Testis (tissue), 3 donors: Measurements from ENCODE around the gene CEBPG. TPM values are rescaled to one million over a fixed set of nuclear protein-coding genes. Genes with fewer than 3 reads are reported as not detected.

Experiments
- DNase-seq: peaks from one replicate; pipeline ENCODE4 v3.0.0-alpha.2; 2019
- H3K27ac ChIP-seq, 2 donors: fragments of 200-600 bp; sonication (generic); one replicate each; pipeline ENCODE4 v1.5.1; 2019
- H3K27me3 ChIP-seq: fragments of 200-600 bp; sonication (generic); one replicate; pipeline ENCODE4 v1.5.1; 2019
- H3K36me3 ChIP-seq: fragments of 200-600 bp; sonication (generic); one replicate; pipeline ENCODE4 v1.5.1; 2017; ENCODE audit warnings: low read depth; ENCODE audit errors: missing control alignments
- H3K4me1 ChIP-seq: fragments of 200-600 bp; sonication (generic); one replicate; pipeline ENCODE4 v1.5.1; 2019
- H3K4me3 ChIP-seq, 2 donors: fragments of 200-600 bp; sonication (generic); one replicate each; pipeline ENCODE4 v1.5.1; 2017 to 2019
- H3K9me3 ChIP-seq: fragments of 200-600 bp; sonication (generic); one replicate; pipeline ENCODE4 v1.5.1; 2017
- CTCF ChIP-seq, 3 experiments: fragments of 450-650 bp in 2 of 3; fragments of 200-600 bp in 1 of 3; sonication (generic) in 1 of 3; IDR thresholded peaks; one replicate each; pipeline ENCODE4 v1.5.1; 2016 to 2019; ENCODE audit warnings: antibody characterized with exemption in 3 of 3, mild to moderate bottlenecking in 2 of 3, moderate library complexity in 1 of 3
- POLR2A ChIP-seq: fragments of 450-650 bp; IDR thresholded peaks from one replicate; pipeline ENCODE4 v1.6.1; 2017; ENCODE audit warnings: antibody characterized with exemption, mild to moderate bottlenecking, moderate library complexity
- WGBS, 2 donors: methylation state at CpG; one replicate each; pipeline ENCODE4 v1.1.5; 2018; 5-methylcytosine and 5-hydroxymethylcytosine counted together
- intact Hi-C: fragments of 100-400 bp; cut with DNase I; formaldehyde crosslinking; loops from one replicate; pipeline ENCODE4 v1.15.1; 2023; ENCODE audit warnings: low total_unique reads
- polyA plus RNA-seq: library from polyadenylated mRNA; stranded (reverse); fragments of 350-450 nt; fragmentation: Illumina TruSeq; extraction: RNeasy Lipid Tissue Mini Kit (QIAGEN cat#74804); gene quantifications from one replicate; pipeline ENCODE4 v1.2.3, GENCODE V29; 2014; ENCODE audit warnings: low read depth, low replicate concordance; ENCODE audit not compliant: insufficient read depth
- total RNA-seq, 2 donors: library from RNA; depleted of rRNA; stranded (reverse); fragments of >200 nt; gene quantifications; one replicate each; pipeline ENCODE4 v1.2.3, GENCODE V29; 2016

CEBPG gene
- total and polyA plus RNA-seq, 3 donors from 2014 or later = 20.8 to 24.3 (median 20.9) TPM

GRCh38 chr19:33405254-33405552 is 31.7 kb downstream of the CEBPG start:
- Histone ChIP-seq H3K27ac (no peak overlapping the region), H3K27me3 (no peaks in the 10 kb centered on the region), H3K36me3 (no peaks in the 10 kb centered on the region), H3K4me3 (no peak overlapping the region), H3K9me3 (no peaks in the 10 kb centered on the region), H3K4me1 (no peaks in the 10 kb centered on the region)
- 80 to 84% methylated on average over 8 of the region's 8 CpGs for WGBS, 2 donors
- no peak for DNase-seq
- intact Hi-C loops = loop anchor here (5.0 kb wide), 1 partner anchor 168 kb away; no protein-coding TSS in a partner anchor
- TF ChIP-seq POLR2A (no peak), CTCF (IDR thresholded peaks at IDR 0.05) (no peak)

DNA sequence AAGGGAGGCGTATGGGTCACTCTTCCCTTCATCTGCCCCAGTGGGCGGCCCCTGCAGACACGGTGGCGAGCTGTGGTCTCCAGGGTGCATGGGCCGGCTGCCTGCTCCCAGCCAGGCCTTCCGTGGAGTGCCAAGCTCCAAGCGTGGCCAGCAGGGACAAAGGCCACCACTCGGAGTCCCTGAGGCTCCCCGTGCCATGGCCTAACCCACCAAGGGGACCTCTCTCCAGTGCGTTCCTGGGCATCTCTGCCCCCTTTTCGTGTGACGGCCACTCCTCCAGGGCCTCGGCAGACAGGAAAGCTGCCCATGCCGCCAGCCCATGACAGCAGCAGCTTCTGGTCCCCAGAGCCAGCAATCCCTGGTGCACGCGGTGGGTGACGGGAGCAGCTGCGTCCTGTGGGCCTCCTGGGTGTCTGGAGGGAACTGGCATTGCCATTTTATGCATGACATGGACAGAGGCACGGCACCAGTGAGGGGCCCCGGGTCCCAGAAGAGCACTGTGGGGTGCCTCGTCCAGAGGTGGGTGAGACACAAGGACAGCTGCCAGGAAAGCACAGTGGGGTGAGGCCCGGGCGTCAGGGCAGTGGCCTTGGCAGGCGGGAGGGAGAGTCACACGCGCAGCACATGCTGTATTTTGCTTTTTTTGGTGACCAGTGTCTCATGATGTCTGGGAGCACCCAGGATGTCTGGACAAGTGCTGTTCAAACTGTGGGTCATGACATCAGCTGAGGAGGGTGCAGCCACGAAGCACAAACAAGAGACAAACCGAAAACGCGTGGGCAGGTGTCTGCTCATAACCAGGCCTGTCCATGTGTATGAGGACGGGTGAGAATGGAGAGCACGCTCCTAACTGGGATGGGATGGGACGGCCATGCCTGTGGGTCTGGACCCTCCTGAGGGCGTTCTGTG is 32.3 kb downstream of the CEBPG start:
- TF ChIP-seq CTCF (IDR thresholded peaks at IDR 0.05) (no peak), POLR2A (no peak)
- intact Hi-C loops = loop anchor here (5.0 kb wide), 1 partner anchor 169 kb away; no protein-coding TSS in a partner anchor
- DNase-seq = no peak
- H3K9me3 ChIP-seq = no peaks in the 10 kb centered on the region
- no peaks in the 10 kb centered on the region for H3K27me3 ChIP-seq
- no peak overlapping the region for H3K27ac ChIP-seq
- H3K4me1 ChIP-seq = no peaks in the 10 kb centered on the region
- WGBS, 2 donors = 84 to 88% methylated on average over 26 to 33 of the region's 34 CpGs
- no peaks in the 10 kb centered on the region for H3K36me3 ChIP-seq
- no peak overlapping the region for H3K4me3 ChIP-seq

DNA sequence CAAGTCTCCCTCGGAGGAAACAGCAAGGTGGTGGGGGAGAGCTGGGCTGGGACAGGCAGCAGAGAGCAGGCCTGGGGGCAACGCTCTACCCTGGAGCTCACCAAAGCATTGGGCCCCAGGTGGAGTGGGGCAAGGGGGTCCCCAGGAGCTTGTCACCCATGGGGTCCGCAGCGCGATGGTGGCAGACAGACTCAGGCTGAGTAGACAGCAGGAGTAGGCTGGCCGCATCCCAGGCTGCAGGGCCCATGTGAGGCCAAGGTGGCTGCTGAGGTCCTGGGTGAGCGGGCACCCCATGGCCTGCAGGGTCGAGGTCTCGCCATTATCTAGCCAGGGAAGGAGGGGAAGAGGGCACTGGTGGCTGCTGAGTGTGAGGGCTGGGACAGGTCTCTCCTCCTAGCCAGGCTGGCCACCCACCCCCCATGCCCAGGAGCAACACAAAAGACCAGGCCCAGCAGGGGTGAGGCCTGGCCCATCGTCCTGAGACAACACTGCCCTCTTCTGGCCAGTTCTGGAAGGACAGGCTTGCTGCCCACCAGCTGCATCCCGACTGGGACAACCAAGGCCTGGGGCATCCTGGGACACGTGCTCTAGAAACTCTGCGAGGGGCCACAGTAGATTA is 33.1 kb downstream of the CEBPG start:
- TF ChIP-seq CTCF (IDR thresholded peaks at IDR 0.05) (peak; percentile 87 to 93 (median 92)), POLR2A (no peak)
- H3K36me3 ChIP-seq = no peaks in the 10 kb centered on the region
- DNase-seq = peak; percentile 79
- no peaks in the 10 kb centered on the region for H3K4me1 ChIP-seq
- H3K27ac ChIP-seq = no peak overlapping the region
- intact Hi-C loops = loop anchor here (5.0 kb wide), 1 partner anchor 169 kb away; no protein-coding TSS in a partner anchor
- H3K4me3 ChIP-seq = no peak overlapping the region
- H3K9me3 ChIP-seq = no peaks in the 10 kb centered on the region
- H3K27me3 ChIP-seq = no peaks in the 10 kb centered on the region
- WGBS, 2 donors = 65 to 86% methylated on average over 6 to 13 of the region's 13 CpGs

GRCh38 chr19:33407140-33407551 is 33.6 kb downstream of the CEBPG start:
- WGBS, 2 donors = 40 to 57% methylated on average over 1 to 9 of the region's 9 CpGs

More at GRCh38 chr19:33407140-33407551, 33.6 kb downstream of the CEBPG start:
- Histone ChIP-seq H3K36me3 (no peaks in the 10 kb centered on the region), H3K4me1 (no peaks in the 10 kb centered on the region), H3K4me3 (no peak overlapping the region), H3K27ac (no peak overlapping the region), H3K9me3 (no peaks in the 10 kb centered on the region), H3K27me3 (no peaks in the 10 kb centered on the region)
- no peak for TF ChIP-seq POLR2A
- TF ChIP-seq CTCF (IDR thresholded peaks at IDR 0.05) = no peak
- intact Hi-C loops = loop anchor here (5.0 kb wide), 1 partner anchor 170 kb away; no protein-coding TSS in a partner anchor
- no peak for DNase-seq
